Liver (tissue), 3 donors: ENCODE data around the gene LRRC4B.

ENCODE experiments used
- FOXA1 ChIP-seq: IDR thresholded peaks from 2 replicates; pipeline ENCODE4 v1.6.1; 2016; ENCODE audit warnings: antibody characterized with exemption
- RAD21 ChIP-seq, 2 donors: IDR thresholded peaks; 2 replicates each; pipeline ENCODE4 v1.6.1; 2016; ENCODE audit warnings: antibody characterized with exemption in 2 of 2, mild to moderate bottlenecking in 2 of 2
- SP1 ChIP-seq: IDR thresholded peaks from 2 replicates; pipeline ENCODE4 v1.6.1; 2018; ENCODE audit warnings: antibody characterized with exemption, mild to moderate bottlenecking
- TAF1 ChIP-seq: conservative IDR thresholded peaks from 2 replicates; pipeline ENCODE4 v1.6.1; 2016; ENCODE audit warnings: antibody characterized with exemption, mild to moderate bottlenecking
- TF ChIP-seq, protein P1 (sequence below): fragments of 150-350 bp; IDR thresholded peaks from 2 replicates; pipeline ENCODE4 v1.5.1; 2017; ENCODE audit warnings: improper control_type of control experiment, low read depth, low read length; ENCODE audit not compliant: missing input control
- donor health status: healthy.
- donor health status: healthy.

- TF ChIP-seq FOXA1, result no peak
- TF ChIP-seq, protein P1, sequence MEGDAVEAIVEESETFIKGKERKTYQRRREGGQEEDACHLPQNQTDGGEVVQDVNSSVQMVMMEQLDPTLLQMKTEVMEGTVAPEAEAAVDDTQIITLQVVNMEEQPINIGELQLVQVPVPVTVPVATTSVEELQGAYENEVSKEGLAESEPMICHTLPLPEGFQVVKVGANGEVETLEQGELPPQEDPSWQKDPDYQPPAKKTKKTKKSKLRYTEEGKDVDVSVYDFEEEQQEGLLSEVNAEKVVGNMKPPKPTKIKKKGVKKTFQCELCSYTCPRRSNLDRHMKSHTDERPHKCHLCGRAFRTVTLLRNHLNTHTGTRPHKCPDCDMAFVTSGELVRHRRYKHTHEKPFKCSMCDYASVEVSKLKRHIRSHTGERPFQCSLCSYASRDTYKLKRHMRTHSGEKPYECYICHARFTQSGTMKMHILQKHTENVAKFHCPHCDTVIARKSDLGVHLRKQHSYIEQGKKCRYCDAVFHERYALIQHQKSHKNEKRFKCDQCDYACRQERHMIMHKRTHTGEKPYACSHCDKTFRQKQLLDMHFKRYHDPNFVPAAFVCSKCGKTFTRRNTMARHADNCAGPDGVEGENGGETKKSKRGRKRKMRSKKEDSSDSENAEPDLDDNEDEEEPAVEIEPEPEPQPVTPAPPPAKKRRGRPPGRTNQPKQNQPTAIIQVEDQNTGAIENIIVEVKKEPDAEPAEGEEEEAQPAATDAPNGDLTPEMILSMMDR, result no peak
- TF ChIP-seq TAF1, result no peak
- no peak for TF ChIP-seq RAD21 (IDR thresholded peaks at IDR 0.05)
- TF ChIP-seq SP1, result no peak
These were observed 75.1 kb downstream of the LRRC4B start for GRCh38 chr19:50493171-50493570.
